HG02970 (cell line): ENCODE measurements around the gene PSMG3.
"Not testable (repeated sequence)": the region's sequence is repeated elsewhere in the genome, so short reads cannot be mapped to it uniquely, and the experiment has no call there.

Source experiments
- ATAC-seq: cut with Tn5 transposase; IDR thresholded peaks from one replicate; pipeline ENCODE4 v1.9.1; 2021; ENCODE audit warnings: mild to moderate bottlenecking, moderate library complexity, moderate number of reproducible peaks; ENCODE audit not compliant: unreplicated experiment, low FRiP score

PSMG3 gene

GRCh38 chr7:1583241-1583930 is 13.6 kb upstream of the PSMG3 start:
- not testable (repeated sequence) for ATAC-seq

DNA sequence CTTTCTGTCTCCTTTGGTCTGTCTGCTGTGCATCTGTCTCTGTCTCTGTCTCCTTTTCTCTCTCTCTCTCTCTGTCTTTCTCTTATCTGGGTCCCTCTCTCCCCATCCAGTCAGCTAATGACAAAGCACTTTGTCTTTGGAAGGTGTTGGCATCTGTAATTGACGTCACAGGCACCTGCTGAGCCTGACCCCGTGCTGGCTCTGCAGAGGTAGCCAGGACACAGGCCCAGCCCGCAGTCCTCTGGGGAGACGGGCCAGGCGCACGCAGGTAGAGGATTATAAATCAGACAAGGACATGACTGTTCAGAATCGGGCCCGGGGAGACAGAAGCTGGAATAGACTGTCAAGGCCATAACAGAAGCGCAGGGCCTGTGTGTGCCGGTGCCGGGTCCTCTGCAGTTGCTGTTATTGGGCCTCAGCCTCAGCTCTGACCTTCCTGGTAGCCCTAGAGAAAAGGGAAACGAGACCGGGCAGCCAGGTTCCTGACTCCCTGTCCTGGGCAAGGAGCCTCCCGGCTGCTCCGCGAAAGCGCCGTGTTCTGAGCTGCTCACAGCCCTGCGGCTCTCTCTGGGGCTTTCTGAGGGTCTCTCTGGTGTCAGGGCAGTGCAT is 10.7 kb upstream of the PSMG3 start:
- no peak for ATAC-seq

- peak; percentile 75 for ATAC-seq
These were observed 9.9 kb upstream of the PSMG3 start for GRCh38 chr7:1579481-1580421.

DNA sequence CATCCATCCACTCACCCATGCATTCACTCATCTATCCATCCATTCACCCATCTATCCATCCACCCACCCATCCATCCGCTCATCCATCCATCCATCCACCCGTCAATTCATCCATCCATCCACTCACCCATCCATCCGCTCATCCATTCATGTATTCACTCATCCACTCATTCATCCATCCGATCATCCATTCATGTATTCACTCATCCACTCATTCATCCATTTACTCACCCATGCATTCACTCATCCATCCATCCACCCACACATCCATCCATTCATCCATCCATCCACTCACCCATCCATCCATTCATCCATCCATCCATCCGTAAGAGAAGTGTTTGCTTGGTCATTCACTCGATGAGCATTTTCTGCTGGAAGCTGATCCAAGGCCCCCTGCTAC is 8.7 kb upstream of the PSMG3 start:
- ATAC-seq, result no peak

- no peak for ATAC-seq
These were observed 6.9 kb upstream of the PSMG3 start for GRCh38 chr7:1576521-1577253.

DNA sequence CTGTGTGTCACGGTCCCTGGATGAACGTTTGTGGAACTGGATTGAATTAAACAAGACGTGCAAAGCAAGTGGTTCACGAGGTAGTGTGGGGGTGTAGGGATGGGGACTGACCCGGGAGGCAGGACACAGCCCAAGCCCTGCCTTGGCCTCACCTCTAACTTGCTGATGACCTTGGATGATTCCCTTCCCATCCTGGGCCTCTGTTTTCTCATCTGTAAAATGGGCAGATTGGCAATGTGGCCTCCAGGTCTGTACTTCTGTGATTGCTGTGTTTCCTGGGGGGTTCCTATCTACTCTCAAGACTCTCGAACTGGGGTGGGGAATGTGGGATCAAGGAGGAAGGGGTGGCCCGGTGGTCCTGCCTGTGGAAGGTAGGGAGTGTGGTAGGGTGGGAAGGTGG is 6.0 kb upstream of the PSMG3 start:
- no peak for ATAC-seq

- ATAC-seq, result no peak
These were observed 2.4 kb upstream of the PSMG3 start for GRCh38 chr7:1572111-1572822.

DNA sequence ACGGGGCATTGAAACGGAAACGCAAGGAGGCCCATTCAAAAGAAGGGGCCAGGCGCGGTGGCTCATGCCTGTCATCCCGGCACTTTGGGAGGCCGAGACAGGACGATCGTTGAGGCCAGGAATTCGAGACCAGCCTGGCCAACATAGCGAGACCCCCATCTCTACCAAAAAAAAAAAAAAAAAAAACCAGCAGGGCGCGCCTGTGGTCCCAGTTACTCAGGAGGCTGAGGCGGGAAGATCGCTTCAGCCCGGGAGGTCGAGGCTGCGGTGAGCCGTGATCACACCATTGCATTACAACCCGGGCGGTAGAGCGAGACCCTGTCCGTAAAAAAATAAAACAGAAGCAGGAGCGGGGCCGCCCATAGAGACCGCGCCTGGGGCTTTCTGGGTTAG is 396 bp downstream of the PSMG3 start:
- no peak for ATAC-seq

DNA sequence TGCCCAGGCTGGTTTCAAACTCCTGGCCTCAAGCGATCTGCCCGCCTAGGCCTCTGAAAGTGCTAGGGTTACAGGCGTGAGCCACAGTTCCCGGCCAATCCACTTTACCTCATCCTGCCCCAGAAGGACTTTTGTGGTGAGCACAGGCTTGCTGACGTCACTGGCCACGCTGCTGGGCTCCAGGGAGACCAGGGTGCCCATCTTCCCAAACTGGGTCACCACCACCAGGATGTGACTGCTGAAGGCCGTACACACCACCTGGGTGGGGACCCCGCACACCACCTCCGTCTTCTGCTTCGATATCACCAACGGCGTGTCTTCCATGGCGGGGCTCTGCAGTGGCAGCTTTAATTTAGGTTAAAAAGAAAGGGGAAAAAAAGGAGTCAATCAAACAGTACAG is 816 bp downstream of the PSMG3 start:
- ATAC-seq, result no peak

DNA sequence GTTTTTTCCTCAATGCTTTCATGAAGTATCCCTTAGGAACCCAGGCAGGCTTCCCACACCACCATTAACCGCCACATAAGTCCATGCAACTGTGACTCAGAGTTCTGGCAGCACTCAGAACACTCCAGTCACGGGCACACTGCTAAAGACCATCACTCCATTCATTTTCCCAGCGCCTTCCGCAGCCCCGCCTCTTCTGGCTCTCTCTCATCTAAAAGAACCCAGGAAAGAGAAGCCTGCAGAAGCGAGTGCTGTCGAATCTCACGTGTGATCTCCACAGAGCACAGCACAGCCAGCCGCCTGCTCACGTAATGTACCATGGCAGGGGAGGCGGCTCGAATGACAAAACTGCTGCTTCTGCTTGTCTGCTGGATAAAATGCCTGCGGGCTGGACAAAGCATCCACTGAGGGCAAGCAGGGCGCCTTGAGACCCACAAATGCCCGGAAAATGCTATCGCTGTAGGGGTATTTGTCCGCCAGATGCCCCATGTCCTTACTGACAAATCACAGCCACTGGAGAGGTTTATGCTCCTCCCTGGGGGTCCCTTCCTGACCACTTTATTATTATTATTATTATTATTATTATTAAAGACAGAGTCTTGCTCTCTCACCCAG is 1.8 kb downstream of the PSMG3 start:
- no peak for ATAC-seq

GRCh38 chr7:1567049-1567771 is 2.6 kb downstream of the PSMG3 start:
- ATAC-seq, result no peak

DNA sequence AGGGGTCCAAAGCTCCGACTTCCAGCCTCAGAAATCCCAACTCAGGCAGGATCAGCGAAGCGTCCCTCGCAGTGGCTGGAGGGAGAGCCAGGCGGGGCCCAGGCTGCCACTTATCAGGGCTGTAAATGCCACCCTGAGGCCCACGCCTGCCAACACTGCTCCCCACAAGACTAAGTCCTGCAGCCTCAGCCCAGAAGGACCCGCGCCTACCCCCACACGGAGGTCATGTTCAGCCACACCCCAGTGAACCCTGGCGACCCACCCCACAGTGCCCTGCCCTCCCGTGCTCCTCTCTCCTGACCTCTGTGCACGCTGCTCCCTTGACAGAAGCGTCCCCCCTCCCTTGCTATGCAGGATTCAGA is 3.2 kb downstream of the PSMG3 start:
- ATAC-seq, result no peak

DNA sequence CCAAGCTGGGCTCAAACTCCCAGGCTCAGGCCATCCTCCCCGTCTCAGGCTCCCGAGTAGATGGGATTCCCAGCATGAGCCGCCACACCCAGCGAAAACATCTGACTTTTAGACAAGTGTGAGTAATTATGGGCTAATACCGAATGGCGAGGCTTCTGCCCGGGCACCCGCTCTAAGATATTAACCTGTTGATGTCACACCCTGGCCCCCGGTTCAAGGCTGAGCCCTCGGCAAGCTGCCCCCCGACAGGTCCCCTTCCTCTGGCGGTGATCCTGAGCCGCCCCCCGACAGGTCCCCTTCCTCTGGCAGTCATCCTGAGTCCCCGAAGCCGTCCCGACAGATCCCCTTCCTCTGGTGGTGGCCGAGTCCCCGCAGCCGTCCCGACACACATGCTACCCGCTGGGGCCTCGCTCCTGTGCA is 5.2 kb downstream of the PSMG3 start:
- ATAC-seq, result no peak

GRCh38 chr7:1563981-1564602 is 5.7 kb downstream of the PSMG3 start:
- no peak for ATAC-seq

- no peak for ATAC-seq
These were observed 7.2 kb downstream of the PSMG3 start for GRCh38 chr7:1562597-1563051.

DNA sequence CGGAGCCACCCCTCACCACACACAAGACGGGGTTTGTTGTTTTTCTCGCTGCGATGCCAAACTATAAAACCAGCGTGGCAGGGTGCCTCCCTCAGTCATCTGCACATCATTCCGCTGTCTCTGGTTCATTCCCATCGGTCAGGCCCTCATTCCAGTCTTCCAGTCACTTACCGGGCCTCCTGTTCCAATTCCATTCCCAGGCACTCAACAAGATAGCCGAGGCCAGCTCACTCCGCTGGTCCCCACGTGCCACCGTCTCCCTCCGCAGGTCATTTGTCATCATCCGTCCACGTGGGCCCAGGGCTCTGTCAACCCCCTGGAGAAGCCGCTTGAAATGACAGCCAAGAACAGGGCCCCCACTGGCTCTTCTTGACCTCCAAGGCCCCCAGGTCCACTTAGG is 7.7 kb downstream of the PSMG3 start:
- no peak for ATAC-seq

DNA sequence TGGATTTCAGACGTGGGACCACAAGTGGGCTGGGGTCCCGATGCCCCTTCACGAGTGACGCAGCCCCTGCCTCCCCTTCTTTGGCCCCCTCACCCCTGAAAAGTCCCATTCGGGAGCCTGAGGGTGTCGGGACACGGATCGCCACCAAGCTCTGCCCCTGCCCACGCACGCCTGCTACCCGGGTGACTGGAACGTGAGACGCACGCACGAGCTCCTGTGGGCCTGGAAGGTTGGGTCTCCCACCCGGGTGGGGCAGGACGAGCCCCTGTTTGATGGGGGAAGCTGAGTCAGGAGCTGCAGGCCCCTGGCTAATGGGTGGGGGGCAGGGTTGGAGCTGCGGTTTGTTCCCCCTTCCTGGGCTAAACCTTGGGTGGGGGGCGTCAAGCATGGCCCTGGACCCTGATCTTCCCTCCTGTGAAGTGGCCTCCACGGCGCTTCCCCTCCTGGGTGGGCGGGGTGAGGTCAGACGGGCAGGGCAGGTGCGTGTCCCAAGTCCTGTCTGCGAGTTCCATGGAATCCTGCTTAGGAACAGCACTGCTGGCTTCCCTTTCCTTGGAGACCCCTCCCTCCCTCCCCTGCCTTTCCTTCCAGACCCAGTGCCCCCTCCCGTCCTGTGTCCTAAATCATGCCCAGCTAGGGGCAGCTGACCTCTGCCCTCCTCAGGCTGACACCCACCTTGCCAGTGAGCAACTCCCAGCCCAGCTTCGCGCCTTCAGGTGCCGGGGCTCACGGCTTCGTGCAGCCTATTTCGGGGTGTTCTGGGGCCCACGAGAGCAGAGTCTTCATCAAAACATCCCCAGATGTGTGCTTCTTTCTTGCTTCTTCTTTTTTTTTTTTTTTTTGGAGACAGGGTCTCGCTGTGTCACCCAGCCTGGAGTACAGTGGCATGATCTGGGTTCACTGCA is 8.5 kb downstream of the PSMG3 start:
- ATAC-seq, result no peak

DNA sequence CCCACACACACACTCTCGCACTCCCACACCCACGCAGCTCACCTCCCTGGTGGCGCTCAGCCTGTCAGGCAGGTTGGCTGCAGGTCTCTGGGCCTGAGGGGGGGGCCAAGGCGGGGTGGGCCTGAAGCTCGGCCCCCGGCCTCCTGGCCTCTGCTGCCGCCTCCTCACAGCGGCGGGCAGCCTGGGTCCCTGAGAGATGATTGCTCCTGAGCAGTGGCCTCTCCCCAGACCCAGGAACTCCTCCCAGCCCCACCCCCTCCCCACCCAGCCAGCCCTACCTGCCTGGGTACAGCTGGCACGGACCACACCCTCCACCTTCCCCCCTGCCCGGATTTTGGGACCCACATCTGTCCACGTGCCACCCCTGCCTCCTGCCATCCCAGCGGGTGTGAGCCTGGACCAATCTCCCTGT is 9.2 kb downstream of the PSMG3 start:
- no peak for ATAC-seq
